Right lobe of liver (tissue), 4 donors: ENCODE measurements around the gene CLCN4.

Source experiments
- POLR2A ChIP-seq: fragments of 450-650 bp; IDR thresholded peaks from one replicate; pipeline ENCODE4 v1.6.1; 2017; ENCODE audit warnings: antibody characterized with exemption, mild to moderate bottlenecking
- TF ChIP-seq, protein P1 (sequence below), 4 donors: fragments of 200-600 bp in 3 of 4; fragments of 450-650 bp in 1 of 4; IDR thresholded peaks; one replicate each; pipeline versions ENCODE4 v1.5.1 to v1.8.0; 2016 to 2022; ENCODE audit warnings: antibody characterized with exemption in 4 of 4, mild to moderate bottlenecking in 2 of 4
- donor health status: DM: no; HTN: no; CAD: no.
- donor health status: DM: no; HTN: no; CAD: no.
- donor health status: DM: no; HTN: yes; CAD: no.

DNA sequence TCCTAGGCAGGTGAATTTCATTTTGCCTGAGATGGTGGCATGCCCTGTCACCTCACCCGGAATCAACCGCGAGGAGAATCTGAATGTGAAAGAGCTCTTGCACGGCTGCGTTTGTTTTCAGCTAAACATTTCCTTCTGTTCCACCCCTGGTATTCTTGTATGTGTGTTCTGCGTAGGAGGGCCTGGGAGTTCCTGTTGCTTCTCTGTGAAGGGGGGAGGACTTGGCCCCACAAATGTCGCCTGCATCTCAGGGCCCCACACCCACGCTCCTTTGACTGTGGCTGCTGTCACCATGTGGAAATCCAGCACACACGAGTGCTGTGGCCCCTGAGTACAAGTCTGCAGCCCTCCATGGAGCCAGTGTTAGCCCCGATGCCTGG lies 45.8 kb upstream of the CLCN4 start:
- TF ChIP-seq, protein P1, sequence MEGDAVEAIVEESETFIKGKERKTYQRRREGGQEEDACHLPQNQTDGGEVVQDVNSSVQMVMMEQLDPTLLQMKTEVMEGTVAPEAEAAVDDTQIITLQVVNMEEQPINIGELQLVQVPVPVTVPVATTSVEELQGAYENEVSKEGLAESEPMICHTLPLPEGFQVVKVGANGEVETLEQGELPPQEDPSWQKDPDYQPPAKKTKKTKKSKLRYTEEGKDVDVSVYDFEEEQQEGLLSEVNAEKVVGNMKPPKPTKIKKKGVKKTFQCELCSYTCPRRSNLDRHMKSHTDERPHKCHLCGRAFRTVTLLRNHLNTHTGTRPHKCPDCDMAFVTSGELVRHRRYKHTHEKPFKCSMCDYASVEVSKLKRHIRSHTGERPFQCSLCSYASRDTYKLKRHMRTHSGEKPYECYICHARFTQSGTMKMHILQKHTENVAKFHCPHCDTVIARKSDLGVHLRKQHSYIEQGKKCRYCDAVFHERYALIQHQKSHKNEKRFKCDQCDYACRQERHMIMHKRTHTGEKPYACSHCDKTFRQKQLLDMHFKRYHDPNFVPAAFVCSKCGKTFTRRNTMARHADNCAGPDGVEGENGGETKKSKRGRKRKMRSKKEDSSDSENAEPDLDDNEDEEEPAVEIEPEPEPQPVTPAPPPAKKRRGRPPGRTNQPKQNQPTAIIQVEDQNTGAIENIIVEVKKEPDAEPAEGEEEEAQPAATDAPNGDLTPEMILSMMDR (IDR thresholded peaks at IDR 0.05) = no peak
- TF ChIP-seq POLR2A = no peak
